H9 (cell line): ENCODE data around the gene ACTN4. TPM values are rescaled to one million over a fixed set of nuclear protein-coding genes. Genes with fewer than 3 reads are reported as not detected.

Experiments
- DNase-seq: peaks from one replicate; pipeline ENCODE4 v3.0.0-alpha.2; 2017
- H2AFZ ChIP-seq: one replicate; pipeline ENCODE4 v1.6.1; 2013; ENCODE audit warnings: mild to moderate bottlenecking, low read length, control low read depth, moderate library complexity
- H2AK5ac ChIP-seq: 2 replicates; pipeline ENCODE4 v1.6.1; 2013; ENCODE audit warnings: low read length, control low read depth, mixed read lengths; ENCODE audit not compliant: insufficient read length
- H2BK120ac ChIP-seq: one replicate; pipeline ENCODE4 v1.6.1; 2013; ENCODE audit warnings: low read depth, mild to moderate bottlenecking, low read length, control low read depth, inconsistent platforms; ENCODE audit not compliant: poor library complexity, severe bottlenecking
- H2BK12ac ChIP-seq: 2 replicates; pipeline ENCODE4 v1.6.1; 2013; ENCODE audit warnings: low read length, control low read depth, mixed read lengths, low read depth; ENCODE audit not compliant: insufficient read length
- H2BK15ac ChIP-seq: 2 replicates; pipeline ENCODE4 v1.6.1; 2013; ENCODE audit warnings: low read depth, low read length, control low read depth
- H2BK20ac ChIP-seq: one replicate; pipeline ENCODE4 v1.6.1; 2013; ENCODE audit warnings: low read depth, mild to moderate bottlenecking, low read length, control low read depth, inconsistent platforms; ENCODE audit not compliant: poor library complexity, severe bottlenecking
- H2BK5ac ChIP-seq: 2 replicates; pipeline ENCODE4 v1.6.1; 2013; ENCODE audit warnings: low read length, control low read depth, mixed read lengths; ENCODE audit not compliant: insufficient read length
- H3K14ac ChIP-seq: 2 replicates; pipeline ENCODE4 v1.6.1; 2013; ENCODE audit warnings: low read length, control low read depth; ENCODE audit not compliant: insufficient read depth
- H3K18ac ChIP-seq: 2 replicates; pipeline ENCODE4 v1.6.1; 2013; ENCODE audit warnings: low read depth, mild to moderate bottlenecking, mixed read lengths, low read length, control low read depth; ENCODE audit not compliant: insufficient read length
- H3K23ac ChIP-seq: 2 replicates; pipeline ENCODE4 v1.6.1; 2013; ENCODE audit warnings: low read length, control low read depth, mixed read lengths, low read depth; ENCODE audit not compliant: insufficient read length
- H3K23me2 ChIP-seq: 2 replicates; pipeline ENCODE4 v1.6.1; 2013; ENCODE audit warnings: low read depth, mild to moderate bottlenecking, mixed read lengths, low read length, control low read depth; ENCODE audit not compliant: insufficient read length, poor library complexity, severe bottlenecking
- H3K27ac ChIP-seq: 2 replicates; pipeline ENCODE4 v1.5.1; 2013; ENCODE audit warnings: low read length, control low read depth, mixed read lengths, low read depth; ENCODE audit not compliant: insufficient read length
- H3K27me3 ChIP-seq: 2 replicates; pipeline ENCODE4 v1.6.1; 2013; ENCODE audit warnings: low read length, control low read depth, inconsistent platforms; ENCODE audit not compliant: insufficient read depth
- H3K4ac ChIP-seq: 2 replicates; pipeline ENCODE4 v1.6.1; 2013; ENCODE audit warnings: low read depth, mild to moderate bottlenecking, control low read depth, inconsistent platforms, low read length, moderate library complexity
- H3K4me1 ChIP-seq: 2 replicates; pipeline ENCODE4 v1.6.1; 2013; ENCODE audit warnings: low read length, control low read depth, inconsistent platforms; ENCODE audit not compliant: insufficient read depth
- H3K4me2 ChIP-seq: 2 replicates; pipeline ENCODE4 v1.6.1; 2013; ENCODE audit warnings: low read length, control low read depth, mixed read lengths; ENCODE audit not compliant: insufficient read length, insufficient read depth
- H3K56ac ChIP-seq: 2 replicates; pipeline ENCODE4 v1.6.1; 2013; ENCODE audit warnings: low read depth, mild to moderate bottlenecking, mixed read lengths, low read length, control low read depth; ENCODE audit not compliant: insufficient read length
- H3K79me1 ChIP-seq: 2 replicates; pipeline ENCODE4 v1.6.1; 2013; ENCODE audit warnings: low read depth, mild to moderate bottlenecking, moderate library complexity, low read length, control low read depth, inconsistent platforms; ENCODE audit not compliant: insufficient read depth, poor library complexity, severe bottlenecking
- H3K79me2 ChIP-seq: 2 replicates; pipeline ENCODE4 v1.6.1; 2013; ENCODE audit warnings: low read length, control low read depth, inconsistent platforms; ENCODE audit not compliant: insufficient read depth
- H3K9ac ChIP-seq: 2 replicates; pipeline ENCODE4 v1.6.1; 2013; ENCODE audit warnings: low read length, control low read depth, mixed read lengths; ENCODE audit not compliant: insufficient read length; ENCODE audit errors: extremely low read depth
- H3K9me3 ChIP-seq: one replicate; pipeline ENCODE4 v1.6.1; 2013; ENCODE audit warnings: low read depth, low read length, inconsistent platforms; ENCODE audit not compliant: control insufficient read depth
- H3T11ph ChIP-seq: one replicate; pipeline ENCODE4 v1.6.1; 2013; ENCODE audit warnings: mild to moderate bottlenecking, low read length, control low read depth, inconsistent platforms
- H4K20me1 ChIP-seq: one replicate; pipeline ENCODE4 v1.6.1; 2013; ENCODE audit not compliant: control insufficient read depth, insufficient read length, insufficient read depth
- H4K5ac ChIP-seq: 2 replicates; pipeline ENCODE4 v1.6.1; 2013; ENCODE audit warnings: low read depth, mild to moderate bottlenecking, mixed read lengths, low read length, control low read depth; ENCODE audit not compliant: insufficient read length
- H4K8ac ChIP-seq: replicated peaks from 2 replicates; pipeline ENCODE4 v1.6.1; 2013; ENCODE audit warnings: low read length, control low read depth, mixed read lengths, low read depth; ENCODE audit not compliant: insufficient read length
- H4K91ac ChIP-seq: 2 replicates; pipeline ENCODE4 v1.6.1; 2013; ENCODE audit warnings: low read depth, mild to moderate bottlenecking, moderate library complexity, mixed read lengths, low read length, control low read depth; ENCODE audit not compliant: insufficient read length
- H3K27ac Mint-ChIP-seq, 3 experiments: 2 replicates in 2 of 3; 3 replicates in 1 of 3; pipeline ENCODE4 v1.8.0; 2020 to 2021; ENCODE audit warnings: mixed read lengths in 3 of 3, mild to moderate bottlenecking in 1 of 3, moderate library complexity in 1 of 3
- H3K27me3 Mint-ChIP-seq: 2 replicates; pipeline ENCODE4 v1.8.0; 2021; ENCODE audit warnings: low read depth, mild to moderate bottlenecking, moderate library complexity, mixed read lengths
- H3K36me3 Mint-ChIP-seq, 3 experiments: 2 replicates in 2 of 3; 3 replicates in 1 of 3; pipeline ENCODE4 v1.8.0; 2020 to 2021; ENCODE audit warnings: low read depth in 3 of 3, mixed read lengths in 3 of 3; ENCODE audit not compliant: insufficient read depth in 1 of 3
- H3K4me1 Mint-ChIP-seq, 2 experiments: 2 replicates each; pipeline ENCODE4 v1.8.0; 2020; ENCODE audit warnings: mixed read lengths in 2 of 2
- H3K4me3 Mint-ChIP-seq, 2 experiments: 2 replicates in 1 of 2; 3 replicates in 1 of 2; pipeline ENCODE4 v1.8.0; 2020 to 2021; ENCODE audit warnings: mild to moderate bottlenecking in 2 of 2, mixed read lengths in 2 of 2, moderate library complexity in 1 of 2
- H3K9me3 Mint-ChIP-seq, 2 experiments: 2 replicates in 1 of 2; 3 replicates in 1 of 2; pipeline ENCODE4 v1.8.0; 2020; ENCODE audit warnings: mild to moderate bottlenecking in 2 of 2, mixed read lengths in 2 of 2, moderate library complexity in 1 of 2
- WGBS: extraction: QIAGEN DNeasy Blood & Tissue Kit; methylation state at CpG from one replicate; pipeline ENCODE4 v1.1.7; 2013; ENCODE audit warnings: missing lambda C conversion rate, low lambda C conversion rate, mixed read lengths; ENCODE audit not compliant: insufficient read length; ENCODE audit errors: extremely low coverage; 5-methylcytosine and 5-hydroxymethylcytosine counted together
- total RNA-seq: library from RNA; stranded (reverse); gene quantifications from 2 replicates; pipeline ENCODE4 v1.2.1, GENCODE V29; 2021
- TF ChIP-seq, protein P1 (sequence below): fragments of 200-600 bp; sonication (generic); conservative IDR thresholded peaks from 3 replicates; pipeline ENCODE4 v1.8.0; 2021; ENCODE audit warnings: antibody characterized with exemption, mild to moderate bottlenecking

ACTN4 gene
- total RNA-seq, 1 experiment from 2014 or later: 369 TPM

GRCh38 chr19:38634757-38635482 lies 12.5 kb upstream of the ACTN4 start:
- H3K79me2 ChIP-seq: no peaks in the 10 kb centered on the region
- H3K27ac ChIP-seq: no peak overlapping the region
- H2AK5ac ChIP-seq: no peak overlapping the region
- no peak overlapping the region for H3K23ac ChIP-seq
- no peaks in the 10 kb centered on the region for H3K9me3 ChIP-seq
- H2BK5ac ChIP-seq: no peak overlapping the region
- peaks cover 20 to 23% of the 10 kb centered on the region in 2 experiments for H3K4me1 Mint-ChIP-seq
- no peaks in the 10 kb centered on the region for H4K20me1 ChIP-seq
- no peaks in the 10 kb centered on the region for H3K9me3 Mint-ChIP-seq
- H3K18ac ChIP-seq: no peak overlapping the region
- H3K27me3 Mint-ChIP-seq: peaks cover 2% of the 10 kb centered on the region; the same call in 1 of the 2 replicates
- H2AFZ ChIP-seq: no peak overlapping the region
- no peak overlapping the region for H3K4me3 Mint-ChIP-seq
- no peak overlapping the region for H3K56ac ChIP-seq
- no peaks in the 10 kb centered on the region for H3K4me1 ChIP-seq
- H4K91ac ChIP-seq: no peak overlapping the region
- H3T11ph ChIP-seq: no peak overlapping the region
- no peak overlapping the region for H4K8ac ChIP-seq
- no peaks in the 10 kb centered on the region for H3K23me2 ChIP-seq
- H3K14ac ChIP-seq: no peak overlapping the region
- no peak overlapping the region for H3K4ac ChIP-seq
- H3K4me2 ChIP-seq: no peak overlapping the region
- H2BK20ac ChIP-seq: no peak overlapping the region
- peak; percentile 81 for DNase-seq
- peak overlapping the region; percentile 89 to 98 (median 97); a peak in 4 of 7 replicates for H3K27ac Mint-ChIP-seq
- peaks cover 25 to 59% (median 59%) of the 10 kb centered on the region in 3 experiments for H3K36me3 Mint-ChIP-seq
- H2BK12ac ChIP-seq: no peak overlapping the region
- H3K27me3 ChIP-seq: no peaks in the 10 kb centered on the region
- H4K5ac ChIP-seq: no peak overlapping the region
- H2BK120ac ChIP-seq: no peak overlapping the region
- WGBS: no CpG with 5 or more reads among the region's 17 CpGs
- no peak overlapping the region for H2BK15ac ChIP-seq
- no peaks in the 10 kb centered on the region for H3K79me1 ChIP-seq
- no peak overlapping the region for H3K9ac ChIP-seq
- TF ChIP-seq, protein P1, sequence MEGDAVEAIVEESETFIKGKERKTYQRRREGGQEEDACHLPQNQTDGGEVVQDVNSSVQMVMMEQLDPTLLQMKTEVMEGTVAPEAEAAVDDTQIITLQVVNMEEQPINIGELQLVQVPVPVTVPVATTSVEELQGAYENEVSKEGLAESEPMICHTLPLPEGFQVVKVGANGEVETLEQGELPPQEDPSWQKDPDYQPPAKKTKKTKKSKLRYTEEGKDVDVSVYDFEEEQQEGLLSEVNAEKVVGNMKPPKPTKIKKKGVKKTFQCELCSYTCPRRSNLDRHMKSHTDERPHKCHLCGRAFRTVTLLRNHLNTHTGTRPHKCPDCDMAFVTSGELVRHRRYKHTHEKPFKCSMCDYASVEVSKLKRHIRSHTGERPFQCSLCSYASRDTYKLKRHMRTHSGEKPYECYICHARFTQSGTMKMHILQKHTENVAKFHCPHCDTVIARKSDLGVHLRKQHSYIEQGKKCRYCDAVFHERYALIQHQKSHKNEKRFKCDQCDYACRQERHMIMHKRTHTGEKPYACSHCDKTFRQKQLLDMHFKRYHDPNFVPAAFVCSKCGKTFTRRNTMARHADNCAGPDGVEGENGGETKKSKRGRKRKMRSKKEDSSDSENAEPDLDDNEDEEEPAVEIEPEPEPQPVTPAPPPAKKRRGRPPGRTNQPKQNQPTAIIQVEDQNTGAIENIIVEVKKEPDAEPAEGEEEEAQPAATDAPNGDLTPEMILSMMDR: peak; percentile 98
